Inflammatory macrophage treated with lipopolysaccharide for 4 hours (primary cell): ENCODE results near the gene DFFB.
A peak's percentile ranks its signal among the peaks of the same experiment; 100 is the strongest.

Source experiments
- DNase-seq: peaks from one replicate; pipeline ENCODE4 v3.0.0-alpha.2; 2020

Gene DFFB

GRCh38 chr1:3834701-3835100 lies 22.6 kb upstream of the DFFB start:
- DNase-seq: no peak

GRCh38 chr1:3836421-3836820 lies 20.9 kb upstream of the DFFB start:
- no peak for DNase-seq

GRCh38 chr1:3837200-3837599 lies 20.1 kb upstream of the DFFB start:
- DNase-seq: no peak

GRCh38 chr1:3837685-3838084 lies 19.6 kb upstream of the DFFB start:
- no peak for DNase-seq

- DNase-seq: no peak
Measured at GRCh38 chr1:3838788-3839187, 18.5 kb upstream of the DFFB start.

GRCh38 chr1:3841491-3841890 lies 15.8 kb upstream of the DFFB start:
- DNase-seq: no peak

GRCh38 chr1:3842912-3843311 lies 14.4 kb upstream of the DFFB start:
- DNase-seq: peak; percentile 6

GRCh38 chr1:3846541-3846940 lies 10.7 kb upstream of the DFFB start:
- DNase-seq: no peak

- no peak for DNase-seq
Measured at GRCh38 chr1:3847081-3847480, 10.2 kb upstream of the DFFB start.

- no peak for DNase-seq
Measured at GRCh38 chr1:3850857-3851256, 6.4 kb upstream of the DFFB start.

- no peak for DNase-seq
Measured at GRCh38 chr1:3851292-3851691, 6.0 kb upstream of the DFFB start.

- no peak for DNase-seq
Measured at GRCh38 chr1:3852091-3852490, 5.2 kb upstream of the DFFB start.

- DNase-seq: no peak
Measured at GRCh38 chr1:3852711-3853485, 4.4 kb upstream of the DFFB start.

GRCh38 chr1:3857791-3858129 lies 484 bp downstream of the DFFB start:
- no peak for DNase-seq

- peak; percentile 2 for DNase-seq
Measured at GRCh38 chr1:3858231-3858981, 1.1 kb downstream of the DFFB start.

GRCh38 chr1:3863231-3863935 lies 6.1 kb downstream of the DFFB start:
- no peak for DNase-seq

GRCh38 chr1:3864884-3865283 lies 7.6 kb downstream of the DFFB start:
- DNase-seq: no peak

GRCh38 chr1:3865606-3866160 lies 8.4 kb downstream of the DFFB start:
- no peak for DNase-seq

GRCh38 chr1:3868464-3869006 lies 11.3 kb downstream of the DFFB start:
- no peak for DNase-seq

GRCh38 chr1:3869751-3870301 lies 12.6 kb downstream of the DFFB start:
- no peak for DNase-seq

GRCh38 chr1:3871451-3871805 lies 14.2 kb downstream of the DFFB start:
- DNase-seq: no peak

- DNase-seq: no peak
Measured at GRCh38 chr1:3872546-3872945, 15.3 kb downstream of the DFFB start.

- DNase-seq: no peak
Measured at GRCh38 chr1:3874736-3875135, 17.5 kb downstream of the DFFB start.
